OCI-LY1 (cell line): ENCODE data around the gene GPRIN3.

Experiments used
- CTCF ChIP-seq: fragments of 200-600 bp; sonication (generic), shearing (Covaris generic); IDR thresholded peaks from 2 replicates; pipeline ENCODE4 v1.5.1; 2017; ENCODE audit warnings: mild to moderate bottlenecking, antibody characterized with exemption, low read length, moderate library complexity, mixed read lengths
- EZH2 ChIP-seq: fragments of 200-600 bp; sonication (generic), shearing (Covaris generic); IDR thresholded peaks from 2 replicates; pipeline ENCODE4 v1.8.0; 2017; ENCODE audit warnings: borderline replicate concordance, mixed run types, mild to moderate bottlenecking, antibody characterized with exemption, low read length, moderate library complexity, mixed read lengths

- TF ChIP-seq CTCF: no peak
- TF ChIP-seq EZH2: no peak
These were observed 89.0 kb downstream of the GPRIN3 start for GRCh38 chr4:89218587-89218986.
